ENCODE results near the gene TSHZ2. TPM values are rescaled to one million over a fixed set of nuclear protein-coding genes. Genes with fewer than 3 reads are reported as not detected.

Gene TSHZ2
- total RNA-seq, 3 donors from 2014 or later (not counting 1 experiment from before 2014, with no cell fraction given), result 1.8 to 1.9 TPM; not detected in 1

DNA sequence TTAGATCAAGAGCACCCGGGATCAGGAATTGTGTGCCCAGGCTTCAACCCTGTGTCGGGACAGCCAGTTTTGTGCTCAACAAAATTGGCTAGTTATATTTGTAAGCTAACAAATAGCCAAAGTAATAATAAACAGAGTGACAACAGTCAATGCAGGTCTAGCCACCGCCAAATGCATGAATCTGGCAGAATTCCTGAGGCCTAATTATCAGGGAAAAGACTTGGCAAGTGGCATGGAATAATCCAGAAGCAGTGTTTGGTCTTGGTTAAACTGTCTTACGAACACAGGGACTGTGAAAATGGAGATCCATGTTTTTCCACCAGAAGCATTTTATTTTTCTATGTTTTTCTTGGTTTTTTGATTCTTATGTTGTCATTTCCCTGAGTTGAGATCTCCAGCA, 352.7 kb downstream of the TSHZ2 start:
- DNase-seq (no peak), ATAC-seq (no peak)
- Histone ChIP-seq H3K27me3 (ENCODE audit: control insufficient read depth, insufficient read depth, low read length) (no peaks in the 10 kb centered on the region), H3K4me3 (ENCODE audit: low read length) (no peak overlapping the region), H3K4me1 (ENCODE audit: control insufficient read depth, insufficient read depth, low read length) (no peaks in the 10 kb centered on the region), H3K27ac (ENCODE audit: low read length) (no peak overlapping the region), H3K36me3 (ENCODE audit: control insufficient read depth, insufficient read depth, low read length) (no peaks in the 10 kb centered on the region), H3K9me3 (ENCODE audit: control insufficient read depth, insufficient read depth, low read length) (no peaks in the 10 kb centered on the region)
- H3K4me3 Mint-ChIP-seq, result no peak overlapping the region
- TF ChIP-seq, protein P1, sequence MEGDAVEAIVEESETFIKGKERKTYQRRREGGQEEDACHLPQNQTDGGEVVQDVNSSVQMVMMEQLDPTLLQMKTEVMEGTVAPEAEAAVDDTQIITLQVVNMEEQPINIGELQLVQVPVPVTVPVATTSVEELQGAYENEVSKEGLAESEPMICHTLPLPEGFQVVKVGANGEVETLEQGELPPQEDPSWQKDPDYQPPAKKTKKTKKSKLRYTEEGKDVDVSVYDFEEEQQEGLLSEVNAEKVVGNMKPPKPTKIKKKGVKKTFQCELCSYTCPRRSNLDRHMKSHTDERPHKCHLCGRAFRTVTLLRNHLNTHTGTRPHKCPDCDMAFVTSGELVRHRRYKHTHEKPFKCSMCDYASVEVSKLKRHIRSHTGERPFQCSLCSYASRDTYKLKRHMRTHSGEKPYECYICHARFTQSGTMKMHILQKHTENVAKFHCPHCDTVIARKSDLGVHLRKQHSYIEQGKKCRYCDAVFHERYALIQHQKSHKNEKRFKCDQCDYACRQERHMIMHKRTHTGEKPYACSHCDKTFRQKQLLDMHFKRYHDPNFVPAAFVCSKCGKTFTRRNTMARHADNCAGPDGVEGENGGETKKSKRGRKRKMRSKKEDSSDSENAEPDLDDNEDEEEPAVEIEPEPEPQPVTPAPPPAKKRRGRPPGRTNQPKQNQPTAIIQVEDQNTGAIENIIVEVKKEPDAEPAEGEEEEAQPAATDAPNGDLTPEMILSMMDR (IDR thresholded peaks at IDR 0.05), result no peak
- intact Hi-C loops (cut with micrococcal nuclease), result no loop called here
- H3K27me3 Mint-ChIP-seq (ENCODE audit: low read depth in 2 of 2), result peaks cover 10 to 20% of the 10 kb centered on the region in 2 donors
- H3K27ac Mint-ChIP-seq, result no peak overlapping the region
- WGBS (ENCODE audit: insufficient coverage), result 89% methylated on average over 3 of the region's 4 CpGs
- no peaks in the 10 kb centered on the region for H3K9me3 Mint-ChIP-seq
- H3K36me3 Mint-ChIP-seq, result no peaks in the 10 kb centered on the region
- H3K4me1 Mint-ChIP-seq, result peaks cover 0 to 4% of the 10 kb centered on the region in 2 donors

DNA sequence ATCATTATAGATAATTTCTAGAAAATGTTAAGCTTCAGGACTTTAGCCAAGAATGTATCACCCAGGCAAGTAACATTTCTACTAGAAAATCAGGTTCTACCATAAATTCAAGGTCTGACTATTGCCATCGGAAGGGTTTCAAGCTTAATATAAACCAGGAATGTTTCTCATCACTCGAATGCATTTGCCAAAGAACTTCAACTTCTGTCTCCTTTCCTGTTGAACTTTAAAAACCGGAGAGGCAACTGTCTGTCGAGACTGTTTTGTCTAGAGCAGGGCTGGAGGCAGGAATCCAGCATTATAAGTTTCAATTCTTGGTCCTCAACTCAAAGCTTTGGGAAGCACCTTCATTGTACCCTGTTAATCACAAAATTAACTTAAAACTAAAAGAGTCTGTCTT, 356.8 kb downstream of the TSHZ2 start:
- Histone ChIP-seq H3K9me3 (ENCODE audit: control insufficient read depth, insufficient read depth, low read length) (no peaks in the 10 kb centered on the region), H3K27ac (ENCODE audit: low read length) (no peak overlapping the region), H3K27me3 (ENCODE audit: control insufficient read depth, insufficient read depth, low read length) (no peaks in the 10 kb centered on the region), H3K4me1 (ENCODE audit: control insufficient read depth, insufficient read depth, low read length) (no peaks in the 10 kb centered on the region), H3K4me3 (ENCODE audit: low read length) (no peak overlapping the region), H3K36me3 (ENCODE audit: control insufficient read depth, insufficient read depth, low read length) (no peaks in the 10 kb centered on the region)
- H3K4me1 Mint-ChIP-seq, result no peaks in the 10 kb centered on the region
- H3K27ac Mint-ChIP-seq, result no peak overlapping the region
- intact Hi-C loops (cut with micrococcal nuclease), result no loop called here
- DNase-seq (no peak), ATAC-seq (no peak)
- WGBS (ENCODE audit: insufficient coverage), result 85% methylated on average over 4 of the region's 4 CpGs
- no peak overlapping the region for H3K4me3 Mint-ChIP-seq
- H3K36me3 Mint-ChIP-seq, result no peaks in the 10 kb centered on the region
- peaks cover 27 to 38% of the 10 kb centered on the region in 2 donors for H3K27me3 Mint-ChIP-seq (ENCODE audit: low read depth in 2 of 2)
- H3K9me3 Mint-ChIP-seq, result no peaks in the 10 kb centered on the region
- TF ChIP-seq, protein P1 (IDR thresholded peaks at IDR 0.05), result no peak

DNA sequence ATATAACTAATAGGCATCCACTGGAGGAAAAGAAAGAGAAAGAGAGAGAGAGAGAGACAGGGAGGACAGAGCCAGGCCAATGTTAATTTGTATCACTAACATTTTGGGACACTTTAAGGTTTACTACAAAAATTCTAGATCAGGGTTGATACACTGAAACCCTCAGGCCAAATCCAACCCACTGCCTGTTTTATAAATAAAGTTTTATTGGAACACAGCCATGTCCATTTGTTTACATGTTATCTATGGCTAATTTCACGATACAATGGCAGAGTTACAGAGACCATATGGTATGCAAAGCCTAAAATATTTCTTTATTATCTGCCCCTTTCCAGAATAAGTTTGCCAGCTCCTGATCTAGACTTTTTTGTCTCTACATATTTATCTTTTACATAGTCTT, 357.6 kb downstream of the TSHZ2 start:
- DNase-seq, result no peak

More for the DNA sequence above, 357.6 kb downstream of the TSHZ2 start:
- Mint-ChIP-seq H3K36me3 (no peaks in the 10 kb centered on the region), H3K27me3 (ENCODE audit: low read depth in 2 of 2) (peaks cover 27 to 32% of the 10 kb centered on the region in 2 donors), H3K4me1 (no peaks in the 10 kb centered on the region), H3K4me3 (no peak overlapping the region), H3K27ac (no peak overlapping the region), H3K9me3 (no peaks in the 10 kb centered on the region)
- Histone ChIP-seq H3K27me3 (ENCODE audit: control insufficient read depth, insufficient read depth, low read length) (no peaks in the 10 kb centered on the region), H3K27ac (ENCODE audit: low read length) (no peak overlapping the region), H3K36me3 (ENCODE audit: control insufficient read depth, insufficient read depth, low read length) (no peaks in the 10 kb centered on the region), H3K4me3 (ENCODE audit: low read length) (no peak overlapping the region), H3K4me1 (ENCODE audit: control insufficient read depth, insufficient read depth, low read length) (no peaks in the 10 kb centered on the region), H3K9me3 (ENCODE audit: control insufficient read depth, insufficient read depth, low read length) (no peaks in the 10 kb centered on the region)
- TF ChIP-seq, protein P1 (IDR thresholded peaks at IDR 0.05), result no peak
- ATAC-seq, result no peak
- 71% methylated on average over 1 of the region's 1 CpG for WGBS (ENCODE audit: insufficient coverage)
- intact Hi-C loops (cut with micrococcal nuclease), result no loop called here
